AG09309 (cell line): ENCODE measurements around the gene ARL8B.

ENCODE experiments used
- DNase-seq: peaks from one replicate; pipeline ENCODE4 v3.0.0-alpha.2; 2010; ENCODE audit warnings: low read depth
- H3K4me3 ChIP-seq: 2 replicates; pipeline ENCODE4 v1.5.1; 2011; ENCODE audit warnings: mild to moderate bottlenecking, low read depth, low read length, moderate library complexity; ENCODE audit not compliant: control insufficient read depth
- TF ChIP-seq, protein P1 (sequence below): IDR thresholded peaks from 2 replicates; pipeline ENCODE4 v1.5.1; 2011; ENCODE audit warnings: mild to moderate bottlenecking, low read depth, low read length, inconsistent platforms; ENCODE audit not compliant: insufficient read depth, control insufficient read depth; ENCODE audit errors: missing control alignments

ARL8B gene

GRCh38 chr3:5210926-5211325 lies 88.8 kb downstream of the ARL8B start:
- TF ChIP-seq, protein P1, sequence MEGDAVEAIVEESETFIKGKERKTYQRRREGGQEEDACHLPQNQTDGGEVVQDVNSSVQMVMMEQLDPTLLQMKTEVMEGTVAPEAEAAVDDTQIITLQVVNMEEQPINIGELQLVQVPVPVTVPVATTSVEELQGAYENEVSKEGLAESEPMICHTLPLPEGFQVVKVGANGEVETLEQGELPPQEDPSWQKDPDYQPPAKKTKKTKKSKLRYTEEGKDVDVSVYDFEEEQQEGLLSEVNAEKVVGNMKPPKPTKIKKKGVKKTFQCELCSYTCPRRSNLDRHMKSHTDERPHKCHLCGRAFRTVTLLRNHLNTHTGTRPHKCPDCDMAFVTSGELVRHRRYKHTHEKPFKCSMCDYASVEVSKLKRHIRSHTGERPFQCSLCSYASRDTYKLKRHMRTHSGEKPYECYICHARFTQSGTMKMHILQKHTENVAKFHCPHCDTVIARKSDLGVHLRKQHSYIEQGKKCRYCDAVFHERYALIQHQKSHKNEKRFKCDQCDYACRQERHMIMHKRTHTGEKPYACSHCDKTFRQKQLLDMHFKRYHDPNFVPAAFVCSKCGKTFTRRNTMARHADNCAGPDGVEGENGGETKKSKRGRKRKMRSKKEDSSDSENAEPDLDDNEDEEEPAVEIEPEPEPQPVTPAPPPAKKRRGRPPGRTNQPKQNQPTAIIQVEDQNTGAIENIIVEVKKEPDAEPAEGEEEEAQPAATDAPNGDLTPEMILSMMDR, result no peak
- no peak for DNase-seq
- no peak overlapping the region for H3K4me3 ChIP-seq

GRCh38 chr3:5212628-5213573 lies 90.8 kb downstream of the ARL8B start:
- TF ChIP-seq, protein P1, result no peak
- DNase-seq, result no peak
- no peak overlapping the region for H3K4me3 ChIP-seq

GRCh38 chr3:5213574-5213966 lies 91.5 kb downstream of the ARL8B start:
- TF ChIP-seq, protein P1, result no peak
- no peak for DNase-seq
- no peak overlapping the region for H3K4me3 ChIP-seq

DNA sequence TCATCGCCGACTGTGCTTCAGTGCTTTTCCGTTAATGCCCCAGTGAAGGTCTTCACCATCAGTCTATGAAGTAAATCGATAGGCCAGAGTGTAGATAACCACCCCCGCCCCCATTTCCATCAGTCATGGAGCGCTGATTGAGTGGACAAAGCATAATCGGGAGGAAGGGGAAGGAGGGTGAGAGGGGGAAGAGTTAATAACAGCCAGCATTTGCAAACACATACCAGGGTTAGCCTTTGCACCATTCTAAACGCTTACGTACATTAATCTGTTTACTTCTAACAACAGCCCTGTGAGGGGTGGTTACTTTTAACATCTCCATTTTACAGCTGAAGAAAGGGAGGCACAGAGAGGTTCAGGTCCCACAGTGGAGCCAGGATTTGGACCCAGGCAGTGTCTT lies 92.3 kb downstream of the ARL8B start:
- TF ChIP-seq, protein P1, result no peak
- DNase-seq, result no peak
- H3K4me3 ChIP-seq, result no peak overlapping the region

- DNase-seq, result no peak
- TF ChIP-seq, protein P1, result no peak
- H3K4me3 ChIP-seq, result no peak overlapping the region
Measured at GRCh38 chr3:5217824-5218595, 95.9 kb downstream of the ARL8B start.

DNA sequence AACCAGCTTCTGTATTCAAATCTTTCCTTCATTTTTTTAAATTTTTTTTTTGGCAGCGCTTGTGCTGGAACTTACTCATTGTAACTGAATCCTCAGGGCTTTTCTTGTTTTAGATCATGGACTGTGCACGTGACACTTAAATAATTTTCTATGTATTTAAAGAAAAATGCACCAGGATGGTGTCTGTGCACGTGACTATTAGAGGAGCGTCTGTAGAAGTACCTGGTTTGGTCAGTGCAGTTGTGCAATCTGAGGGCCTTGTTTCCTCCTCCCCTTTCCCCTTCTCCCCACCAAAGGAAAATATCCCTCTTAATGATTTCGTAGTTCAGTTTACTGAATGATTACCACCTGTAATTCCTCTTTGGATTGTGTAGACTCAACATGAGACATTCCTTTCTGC lies 96.7 kb downstream of the ARL8B start:
- no peak overlapping the region for H3K4me3 ChIP-seq
- TF ChIP-seq, protein P1, result no peak
- no peak for DNase-seq
